ENCODE results near the gene XPO6.

The XPO6 gene

DNA sequence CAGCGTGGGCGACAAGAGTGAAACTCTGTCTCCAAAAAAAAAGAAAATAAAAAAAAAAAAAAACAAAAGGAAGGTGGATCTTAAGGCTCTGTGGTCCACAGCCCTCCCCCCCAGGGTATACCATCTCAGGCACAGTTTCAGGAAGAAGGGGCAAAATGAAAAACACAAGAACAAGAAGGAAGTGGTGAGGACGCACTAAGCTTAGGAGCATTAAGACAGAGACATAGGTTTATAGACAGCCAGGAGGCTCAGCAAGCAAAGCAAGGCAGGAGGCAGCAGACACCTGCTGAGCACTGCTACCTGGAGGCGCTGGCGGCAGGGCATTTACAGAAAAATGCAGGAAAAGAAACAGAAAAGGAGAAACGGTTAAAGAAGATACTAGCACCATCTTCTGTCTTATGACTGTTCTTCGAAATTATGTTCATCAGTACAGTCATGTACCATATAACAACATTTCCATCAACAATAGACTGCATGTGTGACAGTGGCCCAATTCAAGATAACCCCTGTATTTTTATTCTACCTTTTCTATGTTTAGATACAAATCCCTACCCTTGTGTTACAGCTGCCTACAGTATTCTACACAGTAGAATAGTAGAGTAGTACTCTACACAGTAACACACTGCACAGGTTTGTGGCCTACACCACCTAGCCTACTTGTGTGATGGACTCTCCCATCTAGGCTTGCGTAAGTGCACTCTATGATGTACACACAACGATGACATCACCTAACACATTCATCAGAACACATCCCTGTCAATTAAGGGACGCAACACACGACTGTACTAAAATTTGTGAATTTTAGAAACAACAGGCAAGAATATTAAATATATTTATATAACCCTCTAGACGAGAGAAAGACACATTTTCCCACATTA, 62.5 kb downstream of the XPO6 start:
- Histone ChIP-seq H3K9me3 (ENCODE audit: control insufficient read depth, insufficient read depth, low read depth, low read length) (no peaks in the 10 kb centered on the region), H3K4me1 (ENCODE audit: control insufficient read depth, insufficient read depth, low read length) (no peaks in the 10 kb centered on the region), H3K36me3 (ENCODE audit: control insufficient read depth in 2 of 2, insufficient read depth in 1 of 2, low read length in 2 of 2) (peaks cover 25 to 92% of the 10 kb centered on the region in 2 experiments), H3K4me3 (ENCODE audit: low read depth, low read length) (no peak overlapping the region), H3K27ac (ENCODE audit: extremely low read depth, low read depth, low read length) (no peak overlapping the region)
- ChIA-PET POLR2A (no interaction called here), CTCF (no interaction called here)
- no peak for TF ChIP-seq ZNF302 (tag by site-specific recombination; IDR thresholded peaks at IDR 0.05; ENCODE audit: low read depth)
- TF ChIP-seq ZNF121 (tag by site-specific recombination; IDR thresholded peaks at IDR 0.05) = no peak
- TF ChIP-seq, protein P1, sequence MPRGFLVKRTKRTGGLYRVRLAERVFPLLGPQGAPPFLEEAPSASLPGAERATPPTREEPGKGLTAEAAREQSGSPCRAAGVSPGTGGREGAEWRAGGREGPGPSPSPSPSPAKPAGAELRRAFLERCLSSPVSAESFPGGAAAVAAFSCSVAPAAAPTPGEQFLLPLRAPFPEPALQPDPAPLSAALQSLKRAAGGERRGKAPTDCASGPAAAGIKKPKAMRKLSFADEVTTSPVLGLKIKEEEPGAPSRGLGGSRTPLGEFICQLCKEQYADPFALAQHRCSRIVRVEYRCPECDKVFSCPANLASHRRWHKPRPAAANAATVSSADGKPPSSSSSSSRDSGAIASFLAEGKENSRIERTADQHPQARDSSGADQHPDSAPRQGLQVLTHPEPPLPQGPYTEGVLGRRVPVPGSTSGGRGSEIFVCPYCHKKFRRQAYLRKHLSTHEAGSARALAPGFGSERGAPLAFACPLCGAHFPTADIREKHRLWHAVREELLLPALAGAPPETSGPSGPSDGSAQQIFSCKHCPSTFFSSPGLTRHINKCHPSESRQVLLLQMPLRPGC (tag by site-specific recombination; IDR thresholded peaks at IDR 0.05) = no peak
- TF ChIP-seq ZSCAN23 (tag by site-specific recombination; IDR thresholded peaks at IDR 0.05) = no peak
- no peak for TF ChIP-seq ZNF133 (tag by site-specific recombination; IDR thresholded peaks at IDR 0.05)
- TF ChIP-seq ZNF785 (tag by site-specific recombination; IDR thresholded peaks at IDR 0.05) = no peak
- no peak for TF ChIP-seq REST (tag by site-specific recombination; IDR thresholded peaks at IDR 0.05)
- TF ChIP-seq ZBTB6 (tag by site-specific recombination; IDR thresholded peaks at IDR 0.05) = no peak
- TF ChIP-seq ZNF670 (tag by site-specific recombination; IDR thresholded peaks at IDR 0.05; ENCODE audit: low read depth) = no peak
- peak; percentile 59; the same call in 1 of the 2 replicates for TF ChIP-seq ZNF600 (tag by site-specific recombination; IDR thresholded peaks at IDR 0.05)
- TF ChIP-seq ZNF776 (tag by site-specific recombination; IDR thresholded peaks at IDR 0.05; ENCODE audit: borderline replicate concordance) = no peak
- TF ChIP-seq, protein P2, sequence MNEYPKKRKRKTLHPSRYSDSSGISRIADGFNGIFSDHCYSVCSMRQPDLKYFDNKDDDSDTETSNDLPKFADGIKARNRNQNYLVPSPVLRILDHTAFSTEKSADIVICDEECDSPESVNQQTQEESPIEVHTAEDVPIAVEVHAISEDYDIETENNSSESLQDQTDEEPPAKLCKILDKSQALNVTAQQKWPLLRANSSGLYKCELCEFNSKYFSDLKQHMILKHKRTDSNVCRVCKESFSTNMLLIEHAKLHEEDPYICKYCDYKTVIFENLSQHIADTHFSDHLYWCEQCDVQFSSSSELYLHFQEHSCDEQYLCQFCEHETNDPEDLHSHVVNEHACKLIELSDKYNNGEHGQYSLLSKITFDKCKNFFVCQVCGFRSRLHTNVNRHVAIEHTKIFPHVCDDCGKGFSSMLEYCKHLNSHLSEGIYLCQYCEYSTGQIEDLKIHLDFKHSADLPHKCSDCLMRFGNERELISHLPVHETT (tag by site-specific recombination; IDR thresholded peaks at IDR 0.05) = no peak
- no peak for TF ChIP-seq KLF10 (tag by site-specific recombination; IDR thresholded peaks at IDR 0.05)
- TF ChIP-seq, protein P3, sequence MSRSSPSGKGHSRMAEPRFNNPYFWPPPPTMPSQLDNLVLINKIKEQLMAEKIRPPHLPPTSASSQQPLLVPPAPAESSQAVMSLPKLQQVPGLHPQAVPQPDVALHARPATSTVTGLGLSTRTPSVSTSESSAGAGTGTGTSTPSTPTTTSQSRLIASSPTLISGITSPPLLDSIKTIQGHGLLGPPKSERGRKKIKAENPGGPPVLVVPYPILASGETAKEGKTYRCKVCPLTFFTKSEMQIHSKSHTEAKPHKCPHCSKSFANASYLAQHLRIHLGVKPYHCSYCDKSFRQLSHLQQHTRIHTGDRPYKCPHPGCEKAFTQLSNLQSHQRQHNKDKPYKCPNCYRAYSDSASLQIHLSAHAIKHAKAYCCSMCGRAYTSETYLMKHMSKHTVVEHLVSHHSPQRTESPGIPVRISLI (tag by site-specific recombination; IDR thresholded peaks at IDR 0.05) = no peak
- TF ChIP-seq ZNF629 (tag by site-specific recombination; IDR thresholded peaks at IDR 0.05) = peak; percentile 58
- no peak for TF ChIP-seq ZNF214 (tag by site-specific recombination; IDR thresholded peaks at IDR 0.05; ENCODE audit: borderline replicate concordance)
- TF ChIP-seq ZFP37 (tag by site-specific recombination; IDR thresholded peaks at IDR 0.05) = no peak
- TF ChIP-seq WT1 (tag by site-specific recombination; IDR thresholded peaks at IDR 0.05) = no peak
- TF ChIP-seq GFI1B (tag by site-specific recombination; IDR thresholded peaks at IDR 0.05) = no peak
- no peak for TF ChIP-seq ZNF677 (tag by site-specific recombination; IDR thresholded peaks at IDR 0.05)
- no peak for TF ChIP-seq SCRT2 (tag by site-specific recombination; IDR thresholded peaks at IDR 0.05)
- TF ChIP-seq ZNF23 (tag by site-specific recombination; IDR thresholded peaks at IDR 0.05; ENCODE audit: borderline replicate concordance) = no peak
- no peak for TF ChIP-seq SP2 (tag by site-specific recombination; IDR thresholded peaks at IDR 0.05)
- TF ChIP-seq ZNF341 (tag by site-specific recombination; IDR thresholded peaks at IDR 0.05; ENCODE audit: low read depth) = no peak
- TF ChIP-seq ZBTB26 (tag by site-specific recombination; optimal IDR thresholded peaks at IDR 0.05) = no peak
- peak; percentile 67; the same call in 1 of the 2 replicates for TF ChIP-seq ATF2 (tag by site-specific recombination; IDR thresholded peaks at IDR 0.05; ENCODE audit: low read depth)

Measured in HEK293 (cell line).